ENCODE results near the gene ZBTB6.

The ZBTB6 gene

GRCh38 chr9:122912964-122913673 is at the start of gene ZBTB6:
ZBTB6 (minus strand) TSS chr9:122913323; CDS start chr9:122912072, 1,251 bp downstream.
- DNase-seq = peak; percentile 80 to 81
- TF ChIP-seq POLR2A (IDR thresholded peaks at IDR 0.05; ENCODE audit: low read length) (peak; percentile 88), GATA1 (IDR thresholded peaks at IDR 0.05; ENCODE audit: low read depth, low read length) (no peak)

- no peak for DNase-seq
Measured at GRCh38 chr9:122961139-122961538, 48.0 kb upstream of the ZBTB6 start.

GRCh38 chr9:122955961-122956360 is 42.8 kb upstream of the ZBTB6 start:
- TF ChIP-seq POLR2A (IDR thresholded peaks at IDR 0.05; ENCODE audit: low read length) (no peak), GATA1 (IDR thresholded peaks at IDR 0.05; ENCODE audit: low read depth, low read length) (no peak)
- DNase-seq = no peak

More at GRCh38 chr9:122961139-122961538, 48.0 kb upstream of the ZBTB6 start:
- no peak for TF ChIP-seq POLR2A (IDR thresholded peaks at IDR 0.05; ENCODE audit: low read length)
- TF ChIP-seq GATA1 (IDR thresholded peaks at IDR 0.05; ENCODE audit: low read depth, low read length) = no peak

- DNase-seq = no peak
- TF ChIP-seq POLR2A (IDR thresholded peaks at IDR 0.05; ENCODE audit: low read length) (no peak), GATA1 (IDR thresholded peaks at IDR 0.05; ENCODE audit: low read depth, low read length) (no peak)
Measured at GRCh38 chr9:122954253-122954691, 41.1 kb upstream of the ZBTB6 start.

GRCh38 chr9:122951056-122951455 is 37.9 kb upstream of the ZBTB6 start:
- TF ChIP-seq GATA1 (IDR thresholded peaks at IDR 0.05; ENCODE audit: low read depth, low read length) (no peak), POLR2A (IDR thresholded peaks at IDR 0.05; ENCODE audit: low read length) (no peak)
- no peak for DNase-seq

GRCh38 chr9:122950263-122950662 is 37.1 kb upstream of the ZBTB6 start:
- TF ChIP-seq POLR2A (IDR thresholded peaks at IDR 0.05; ENCODE audit: low read length) (no peak), GATA1 (IDR thresholded peaks at IDR 0.05; ENCODE audit: low read depth, low read length) (no peak)
- DNase-seq = no peak

GRCh38 chr9:122949696-122950095 is 36.6 kb upstream of the ZBTB6 start:
- no peak for TF ChIP-seq GATA1 (IDR thresholded peaks at IDR 0.05; ENCODE audit: low read depth, low read length)
- TF ChIP-seq POLR2A (IDR thresholded peaks at IDR 0.05; ENCODE audit: low read length) = no peak
- no peak for DNase-seq

GRCh38 chr9:122948313-122948712 is 35.2 kb upstream of the ZBTB6 start:
- DNase-seq = no peak
- no peak for TF ChIP-seq POLR2A (IDR thresholded peaks at IDR 0.05; ENCODE audit: low read length)
- no peak for TF ChIP-seq GATA1 (IDR thresholded peaks at IDR 0.05; ENCODE audit: low read depth, low read length)

- TF ChIP-seq GATA1 (IDR thresholded peaks at IDR 0.05; ENCODE audit: low read depth, low read length) (no peak), POLR2A (IDR thresholded peaks at IDR 0.05; ENCODE audit: low read length) (no peak)
- no peak for DNase-seq
Measured at GRCh38 chr9:122946461-122947005, 33.4 kb upstream of the ZBTB6 start.

GRCh38 chr9:122944960-122945888 is 32.1 kb upstream of the ZBTB6 start:
- DNase-seq = peak in 1 of 2 experiments; percentile 7
- TF ChIP-seq GATA1 (IDR thresholded peaks at IDR 0.05; ENCODE audit: low read depth, low read length) (no peak), POLR2A (IDR thresholded peaks at IDR 0.05; ENCODE audit: low read length) (no peak)

GRCh38 chr9:122941582-122942234 is 28.6 kb upstream of the ZBTB6 start:
- peak; percentile 62 to 74 for DNase-seq

GRCh38 chr9:122940749-122941581 is 27.8 kb upstream of the ZBTB6 start, which contains the start of gene RABGAP1:
RABGAP1 (plus strand) TSS chr9:122941020; CDS start chr9:122957060, 16,040 bp downstream.
- no peak for TF ChIP-seq GATA1 (IDR thresholded peaks at IDR 0.05; ENCODE audit: low read depth, low read length)
- peak; percentile 48 for TF ChIP-seq POLR2A (IDR thresholded peaks at IDR 0.05; ENCODE audit: low read length)

More at GRCh38 chr9:122941582-122942234, 28.6 kb upstream of the ZBTB6 start:
- TF ChIP-seq POLR2A (IDR thresholded peaks at IDR 0.05; ENCODE audit: low read length) = no peak
- TF ChIP-seq GATA1 (IDR thresholded peaks at IDR 0.05; ENCODE audit: low read depth, low read length) = no peak

GRCh38 chr9:122940454-122940748 is 27.3 kb upstream of the ZBTB6 start:
- no peak for DNase-seq

More at GRCh38 chr9:122940749-122941581, 27.8 kb upstream of the ZBTB6 start, which contains the start of gene RABGAP1:
- peak; percentile 99 for DNase-seq

More at GRCh38 chr9:122940454-122940748, 27.3 kb upstream of the ZBTB6 start:
- TF ChIP-seq POLR2A (IDR thresholded peaks at IDR 0.05; ENCODE audit: low read length) (peak; percentile 48), GATA1 (IDR thresholded peaks at IDR 0.05; ENCODE audit: low read depth, low read length) (no peak)

Data from erythroblast (primary cell).